Urinary bladder (tissue), 4 donors: ENCODE measurements around the gene UPF1. TPM values are rescaled to one million over a fixed set of nuclear protein-coding genes. Genes with fewer than 3 reads are reported as not detected.
"Not testable (repeated sequence)": the region's sequence is repeated elsewhere in the genome, so short reads cannot be mapped to it uniquely, and the experiment has no call there.

Experiments used
- DNase-seq: peaks from one replicate; pipeline ENCODE4 v3.0.0-alpha.2; 2015; ENCODE audit errors: extremely low spot score
- H3K27ac ChIP-seq: one replicate; pipeline ENCODE4 v1.5.1; 2013; ENCODE audit warnings: low read depth, mild to moderate bottlenecking, moderate library complexity
- H3K36me3 ChIP-seq: one replicate; pipeline ENCODE4 v1.6.1; 2013; ENCODE audit warnings: mild to moderate bottlenecking, moderate library complexity; ENCODE audit not compliant: insufficient read depth
- H3K4me1 ChIP-seq: one replicate; pipeline ENCODE4 v1.6.1; 2013; ENCODE audit warnings: mild to moderate bottlenecking, moderate library complexity; ENCODE audit not compliant: insufficient read depth
- H3K4me3 ChIP-seq: one replicate; pipeline ENCODE4 v1.5.1; 2013; ENCODE audit warnings: low read depth, low read length
- WGBS: extraction: QIAGEN DNeasy Blood & Tissue Kit; methylation state at CpG from one replicate; pipeline ENCODE4 v1.1.7; 2013; 5-methylcytosine and 5-hydroxymethylcytosine counted together
- polyA plus RNA-seq: library from polyadenylated mRNA; stranded (reverse); fragments of 200-250 nt; gene quantifications from one replicate; pipeline ENCODE4 v1.2.3, GENCODE V29; 2013
- total RNA-seq: library from RNA; depleted of rRNA; stranded (reverse); fragments of >200 nt; gene quantifications from one replicate; pipeline ENCODE4 v1.2.3, GENCODE V29; 2014
- donor health status: healthy with polysubstance abuse.
- donor health status: healthy.

The UPF1 gene
- total and polyA plus RNA-seq, 2 donors: 34.4 to 52.9 TPM

- no peak overlapping the region for H3K27ac ChIP-seq
- 89% methylated on average over 29 of the region's 29 CpGs for WGBS
- DNase-seq: no peak
- H3K4me1 ChIP-seq: no peaks in the 10 kb centered on the region
- peaks cover 3% of the 10 kb centered on the region for H3K36me3 ChIP-seq
- H3K4me3 ChIP-seq: no peak overlapping the region
These were observed 71.6 kb downstream of the UPF1 start for GRCh38 chr19:18903156-18904037.

- 92% methylated on average over 25 of the region's 25 CpGs for WGBS
- Histone ChIP-seq H3K4me1 (no peaks in the 10 kb centered on the region), H3K27ac (no peak overlapping the region), H3K36me3 (peaks cover 3% of the 10 kb centered on the region), H3K4me3 (no peak overlapping the region)
- no peak for DNase-seq
These were observed 72.7 kb downstream of the UPF1 start for GRCh38 chr19:18904334-18905057.

GRCh38 chr19:18905058-18905456 lies 73.3 kb downstream of the UPF1 start:
- no peaks in the 10 kb centered on the region for H3K4me1 ChIP-seq
- H3K4me3 ChIP-seq: no peak overlapping the region
- DNase-seq: no peak
- H3K36me3 ChIP-seq: peaks cover 2% of the 10 kb centered on the region
- WGBS: 93% methylated on average over 8 of the region's 8 CpGs
- no peak overlapping the region for H3K27ac ChIP-seq

GRCh38 chr19:18905513-18906236 lies 73.9 kb downstream of the UPF1 start:
- Histone ChIP-seq H3K4me1 (no peaks in the 10 kb centered on the region), H3K4me3 (no peak overlapping the region), H3K36me3 (no peaks in the 10 kb centered on the region), H3K27ac (no peak overlapping the region)
- no peak for DNase-seq
- WGBS: 91% methylated on average over 26 of the region's 26 CpGs

- no peak for DNase-seq
- 92% methylated on average over 36 of the region's 36 CpGs for WGBS
- no peak overlapping the region for H3K4me3 ChIP-seq
These were observed 75.1 kb downstream of the UPF1 start for GRCh38 chr19:18906605-18907519.

GRCh38 chr19:18908917-18909619 lies 77.3 kb downstream of the UPF1 start:
- Histone ChIP-seq H3K27ac (no peak overlapping the region), H3K4me3 (no peak overlapping the region), H3K36me3 (no peaks in the 10 kb centered on the region), H3K4me1 (no peaks in the 10 kb centered on the region)
- no peak for DNase-seq
- WGBS: 86% methylated on average over 17 of the region's 17 CpGs

More at GRCh38 chr19:18906605-18907519, 75.1 kb downstream of the UPF1 start:
- no peak overlapping the region for H3K27ac ChIP-seq
- H3K36me3 ChIP-seq: no peaks in the 10 kb centered on the region
- H3K4me1 ChIP-seq: no peaks in the 10 kb centered on the region

- no peak for DNase-seq
- 87% methylated on average over 10 of the region's 10 CpGs for WGBS
- Histone ChIP-seq H3K36me3 (no peaks in the 10 kb centered on the region), H3K27ac (no peak overlapping the region), H3K4me3 (no peak overlapping the region), H3K4me1 (no peaks in the 10 kb centered on the region)
These were observed 78.3 kb downstream of the UPF1 start for GRCh38 chr19:18910010-18910409.

- 93% methylated on average over 19 of the region's 19 CpGs for WGBS
- no peak for DNase-seq
- Histone ChIP-seq H3K4me3 (no peak overlapping the region), H3K36me3 (no peaks in the 10 kb centered on the region), H3K4me1 (no peaks in the 10 kb centered on the region), H3K27ac (no peak overlapping the region)
These were observed 79.2 kb downstream of the UPF1 start for GRCh38 chr19:18910801-18911436.

GRCh38 chr19:18912933-18913332 lies 81.2 kb downstream of the UPF1 start:
- no peaks in the 10 kb centered on the region for H3K36me3 ChIP-seq
- no peak overlapping the region for H3K4me3 ChIP-seq
- H3K27ac ChIP-seq: no peak overlapping the region
- no peak for DNase-seq
- H3K4me1 ChIP-seq: no peaks in the 10 kb centered on the region
- 95% methylated on average over 14 of the region's 14 CpGs for WGBS

GRCh38 chr19:18913466-18913865 lies 81.7 kb downstream of the UPF1 start:
- no peak for DNase-seq
- 91% methylated on average over 5 of the region's 5 CpGs for WGBS
- Histone ChIP-seq H3K36me3 (no peaks in the 10 kb centered on the region), H3K4me1 (no peaks in the 10 kb centered on the region), H3K4me3 (no peak overlapping the region), H3K27ac (no peak overlapping the region)

- H3K27ac ChIP-seq: no peak overlapping the region
- H3K4me1 ChIP-seq: no peaks in the 10 kb centered on the region
- no peak overlapping the region for H3K4me3 ChIP-seq
- no peaks in the 10 kb centered on the region for H3K36me3 ChIP-seq
- 52% methylated on average over 5 of the region's 5 CpGs for WGBS
- DNase-seq: no peak
These were observed 83.9 kb downstream of the UPF1 start for GRCh38 chr19:18915639-18916038.

- H3K27ac ChIP-seq, H3K4me1 ChIP-seq, H3K36me3 ChIP-seq, H3K4me3 ChIP-seq, DNase-seq: not testable (repeated sequence)
- WGBS: 84% methylated on average over 9 of the region's 9 CpGs
These were observed 85.8 kb downstream of the UPF1 start for GRCh38 chr19:18917593-18917992.
